ENCODE measurements around the gene PHLDB1.

Gene PHLDB1

GRCh38 chr11:118690553-118691304, 83.3 kb downstream of the PHLDB1 start:
- peaks cover 37% of the 10 kb centered on the region for H3K4me1 ChIP-seq (ENCODE audit: insufficient read depth, low read length)
- no peak overlapping the region for H2AFZ ChIP-seq (ENCODE audit: low read depth, low read length)
- ATAC-seq (ENCODE audit: insufficient read depth, low read depth) (no peak), DNase-seq (no peak)
- TF ChIP-seq EZH2 (IDR thresholded peaks at IDR 0.05; ENCODE audit: borderline replicate concordance, low read depth, low read length, severe bottlenecking) (no peak), CTCF (IDR thresholded peaks at IDR 0.05; ENCODE audit: borderline replicate concordance, extremely low read depth, low read length, poor library complexity, severe bottlenecking) (no peak)
- peak overlapping the region; percentile 9; the same call in 1 of the 2 replicates for H3K4me2 ChIP-seq (ENCODE audit: insufficient read depth, low read length)
- H3K36me3 ChIP-seq (ENCODE audit: insufficient read depth, low read length) = no peaks in the 10 kb centered on the region
- H3K79me2 ChIP-seq (ENCODE audit: insufficient read depth, low read length) = no peaks in the 10 kb centered on the region
- no peaks in the 10 kb centered on the region for H3K27me3 ChIP-seq (ENCODE audit: insufficient read depth, low read length, poor library complexity)
- peaks cover 7% of the 10 kb centered on the region; the same call in 1 of the 2 replicates for H4K20me1 ChIP-seq (ENCODE audit: insufficient read depth, low read length)
- no peaks in the 10 kb centered on the region for H3K9me3 ChIP-seq (ENCODE audit: insufficient read depth, low read length, severe bottlenecking)
- no peak overlapping the region for H3K4me3 ChIP-seq (ENCODE audit: low read depth in 1 of 2, low read length in 2 of 2)
- H3K9ac ChIP-seq (ENCODE audit: low read depth, low read length) = no peak overlapping the region
- no peak overlapping the region for H3K27ac ChIP-seq (ENCODE audit: low read length)

- Histone ChIP-seq H3K79me2 (ENCODE audit: insufficient read depth, low read length) (no peaks in the 10 kb centered on the region), H3K36me3 (ENCODE audit: insufficient read depth, low read length) (no peaks in the 10 kb centered on the region), H3K4me3 (ENCODE audit: low read depth in 1 of 2, low read length in 2 of 2) (no peak overlapping the region; a peak in 1 of 4 replicates), H3K27ac (ENCODE audit: low read length) (peak overlapping the region; percentile 56), H3K9ac (ENCODE audit: low read depth, low read length) (peak overlapping the region; percentile 7), H3K27me3 (ENCODE audit: insufficient read depth, low read length, poor library complexity) (no peaks in the 10 kb centered on the region), H3K9me3 (ENCODE audit: insufficient read depth, low read length, severe bottlenecking) (no peaks in the 10 kb centered on the region), H3K4me1 (ENCODE audit: insufficient read depth, low read length) (peaks cover 37% of the 10 kb centered on the region), H4K20me1 (ENCODE audit: insufficient read depth, low read length) (peaks cover 7% of the 10 kb centered on the region; the same call in 1 of the 2 replicates), H2AFZ (ENCODE audit: low read depth, low read length) (no peak overlapping the region), H3K4me2 (ENCODE audit: insufficient read depth, low read length) (peak overlapping the region; percentile 35)
- ATAC-seq (ENCODE audit: insufficient read depth, low read depth) (peak; percentile 91), DNase-seq (peak; percentile 93)
- TF ChIP-seq EZH2 (IDR thresholded peaks at IDR 0.05; ENCODE audit: borderline replicate concordance, low read depth, low read length, severe bottlenecking) = no peak
- TF ChIP-seq CTCF (IDR thresholded peaks at IDR 0.05; ENCODE audit: borderline replicate concordance, extremely low read depth, low read length, poor library complexity, severe bottlenecking) = no peak
Measured at GRCh38 chr11:118691926-118692830, 84.8 kb downstream of the PHLDB1 start.

- no peaks in the 10 kb centered on the region for H3K79me2 ChIP-seq (ENCODE audit: insufficient read depth, low read length)
- H3K4me3 ChIP-seq (ENCODE audit: low read depth in 1 of 2, low read length in 2 of 2) = no peak overlapping the region
- no peak overlapping the region for H3K9ac ChIP-seq (ENCODE audit: low read depth, low read length)
- H3K27me3 ChIP-seq (ENCODE audit: insufficient read depth, low read length, poor library complexity) = no peaks in the 10 kb centered on the region
- no peaks in the 10 kb centered on the region for H3K36me3 ChIP-seq (ENCODE audit: insufficient read depth, low read length)
- H2AFZ ChIP-seq (ENCODE audit: low read depth, low read length) = no peak overlapping the region
- TF ChIP-seq CTCF (IDR thresholded peaks at IDR 0.05; ENCODE audit: borderline replicate concordance, extremely low read depth, low read length, poor library complexity, severe bottlenecking) = no peak
- no peak for TF ChIP-seq EZH2 (IDR thresholded peaks at IDR 0.05; ENCODE audit: borderline replicate concordance, low read depth, low read length, severe bottlenecking)
- DNase-seq (no peak), ATAC-seq (ENCODE audit: insufficient read depth, low read depth) (no peak)
- no peaks in the 10 kb centered on the region for H3K9me3 ChIP-seq (ENCODE audit: insufficient read depth, low read length, severe bottlenecking)
- peaks cover 37% of the 10 kb centered on the region for H3K4me1 ChIP-seq (ENCODE audit: insufficient read depth, low read length)
- H4K20me1 ChIP-seq (ENCODE audit: insufficient read depth, low read length) = peaks cover 7% of the 10 kb centered on the region; the same call in 1 of the 2 replicates
- H3K4me2 ChIP-seq (ENCODE audit: insufficient read depth, low read length) = no peak overlapping the region
- no peak overlapping the region for H3K27ac ChIP-seq (ENCODE audit: low read length)
Measured at GRCh38 chr11:118694185-118694584, 86.8 kb downstream of the PHLDB1 start.

All from DND-41 (cell line).